Activated CD4-positive, alpha-beta T cell treated with anti-CD3 and anti-CD28 coated beads, Interleukin-2, amount 50 U/mL, for 24 hours (primary cell): Measurements from ENCODE around the gene KMT5B.
A peak's percentile ranks its signal among the peaks of the same experiment; 100 is the strongest.

Experiments used
- DNase-seq, 2 donors: peaks; one replicate each; pipeline ENCODE4 v3.0.0-alpha.2; 2020; ENCODE audit warnings: low read depth in 1 of 2, low spot score in 1 of 2

Gene KMT5B

DNA sequence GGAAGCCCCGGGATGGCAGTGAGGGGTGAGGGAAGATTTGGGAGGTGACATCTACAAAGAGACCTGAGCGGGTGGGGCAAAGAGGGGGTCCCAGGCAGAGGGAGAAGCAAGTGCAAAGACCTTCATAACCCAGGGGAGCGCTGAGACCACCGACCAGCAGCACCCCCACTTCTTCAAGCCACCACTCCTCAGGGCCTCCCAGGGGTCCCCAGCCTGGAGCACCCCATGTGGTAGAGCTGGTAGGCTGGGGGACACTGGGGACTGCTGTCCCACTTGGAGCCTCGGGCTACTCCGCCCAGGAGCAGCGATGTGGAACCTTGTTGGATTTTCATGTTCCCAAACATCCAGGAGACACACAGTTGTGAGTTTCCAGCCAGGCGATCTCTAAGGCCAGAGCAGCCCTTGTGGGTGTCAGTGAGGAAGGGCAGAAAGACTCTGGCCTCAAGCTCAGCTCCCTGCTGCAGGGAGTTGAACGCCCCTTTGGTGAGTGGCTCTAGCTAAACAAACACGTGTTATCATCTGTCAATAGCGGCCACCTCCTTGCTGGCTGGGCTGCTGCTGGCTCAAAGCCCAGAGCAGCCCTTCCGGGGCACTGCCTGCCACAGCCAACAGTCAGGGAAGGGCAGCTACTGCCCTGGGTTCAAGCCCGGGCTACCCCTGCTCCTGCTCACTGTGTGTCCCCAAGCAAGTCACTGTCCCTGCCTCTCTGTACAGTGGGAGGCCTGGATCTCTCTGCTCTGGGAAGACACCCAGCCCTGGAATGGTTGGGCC is 66.2 kb downstream of the KMT5B start:
- DNase-seq: no peak

DNA sequence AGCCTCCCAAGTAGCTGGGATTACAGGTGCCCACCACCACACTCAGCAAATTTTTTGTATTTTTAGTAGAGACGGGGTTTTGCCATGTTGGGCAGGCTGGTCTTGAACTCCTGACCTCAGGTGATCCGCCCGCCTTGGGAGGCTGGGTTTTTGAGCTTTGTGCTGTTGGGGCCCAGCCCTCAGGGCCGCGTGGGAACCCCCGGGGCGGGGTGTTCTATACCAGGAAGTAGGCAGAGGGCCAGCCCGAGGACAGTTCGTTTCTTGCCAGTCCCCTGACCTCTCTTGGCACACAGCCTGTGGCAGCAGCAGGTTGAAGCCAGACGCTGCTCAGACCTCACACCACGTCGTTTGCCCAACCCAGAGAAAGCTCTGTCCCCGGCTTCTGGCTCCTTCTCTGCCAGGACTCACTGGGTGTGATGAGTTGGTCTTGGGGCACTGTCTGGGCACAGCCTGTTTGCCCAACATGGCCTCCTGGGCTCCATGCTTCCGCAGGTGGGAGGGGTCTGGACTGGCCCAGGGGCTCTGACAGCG is 67.0 kb downstream of the KMT5B start:
- DNase-seq: no peak

DNA sequence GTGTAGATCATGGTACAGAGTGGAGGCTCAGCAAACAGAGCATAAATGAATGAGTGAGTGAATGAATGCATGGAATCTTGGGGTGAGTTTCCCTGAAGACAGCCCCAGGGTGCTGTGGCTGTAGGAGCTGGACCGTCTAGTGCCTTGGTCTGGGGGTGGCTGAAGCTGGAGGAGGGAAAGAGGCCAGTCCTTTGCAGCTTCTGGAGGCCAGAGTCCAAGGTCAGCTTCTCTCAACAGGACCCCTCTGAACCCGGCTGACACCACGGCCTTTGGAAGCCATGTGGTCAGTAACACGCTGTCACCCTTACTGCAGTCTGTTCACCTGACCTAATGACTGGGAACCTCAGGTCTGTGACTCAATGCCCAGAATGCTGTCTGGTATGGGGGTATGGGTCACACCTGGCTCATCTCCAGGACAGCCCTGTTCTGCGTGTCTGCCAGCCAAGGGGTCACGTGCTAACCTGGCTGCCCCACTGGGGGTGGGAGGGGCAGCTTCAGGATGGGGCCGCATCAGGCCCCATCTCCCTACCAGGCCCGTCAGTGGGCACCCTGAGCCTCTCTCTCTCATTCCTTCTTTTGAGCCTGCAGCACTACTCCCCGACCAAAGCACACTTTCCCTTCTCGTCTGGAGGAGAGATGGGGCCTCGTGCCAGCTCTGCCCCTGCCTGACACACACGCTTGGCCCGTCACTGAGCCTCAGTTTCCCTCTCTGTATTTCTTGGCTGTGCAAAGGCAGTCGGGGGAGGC is 67.8 kb downstream of the KMT5B start:
- DNase-seq: no peak

DNA sequence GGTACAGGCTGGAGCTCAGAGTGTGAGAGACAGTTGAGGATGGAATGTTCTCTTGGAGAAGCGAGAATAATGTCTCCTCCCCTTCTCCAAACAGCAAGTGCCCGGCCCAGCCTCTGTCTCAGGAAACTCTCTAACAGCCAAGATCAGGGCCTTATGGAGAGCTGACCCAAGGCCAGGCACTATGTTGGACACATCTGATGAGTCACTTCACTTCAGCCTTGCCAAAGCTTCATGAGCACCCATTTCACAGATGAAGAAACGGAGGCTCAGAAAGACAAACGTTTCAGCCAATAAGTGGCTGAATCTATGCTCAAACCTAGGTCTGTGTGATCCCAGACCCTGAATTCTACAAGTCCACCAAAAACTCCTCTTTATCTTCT is 69.8 kb downstream of the KMT5B start:
- DNase-seq: no peak

DNA sequence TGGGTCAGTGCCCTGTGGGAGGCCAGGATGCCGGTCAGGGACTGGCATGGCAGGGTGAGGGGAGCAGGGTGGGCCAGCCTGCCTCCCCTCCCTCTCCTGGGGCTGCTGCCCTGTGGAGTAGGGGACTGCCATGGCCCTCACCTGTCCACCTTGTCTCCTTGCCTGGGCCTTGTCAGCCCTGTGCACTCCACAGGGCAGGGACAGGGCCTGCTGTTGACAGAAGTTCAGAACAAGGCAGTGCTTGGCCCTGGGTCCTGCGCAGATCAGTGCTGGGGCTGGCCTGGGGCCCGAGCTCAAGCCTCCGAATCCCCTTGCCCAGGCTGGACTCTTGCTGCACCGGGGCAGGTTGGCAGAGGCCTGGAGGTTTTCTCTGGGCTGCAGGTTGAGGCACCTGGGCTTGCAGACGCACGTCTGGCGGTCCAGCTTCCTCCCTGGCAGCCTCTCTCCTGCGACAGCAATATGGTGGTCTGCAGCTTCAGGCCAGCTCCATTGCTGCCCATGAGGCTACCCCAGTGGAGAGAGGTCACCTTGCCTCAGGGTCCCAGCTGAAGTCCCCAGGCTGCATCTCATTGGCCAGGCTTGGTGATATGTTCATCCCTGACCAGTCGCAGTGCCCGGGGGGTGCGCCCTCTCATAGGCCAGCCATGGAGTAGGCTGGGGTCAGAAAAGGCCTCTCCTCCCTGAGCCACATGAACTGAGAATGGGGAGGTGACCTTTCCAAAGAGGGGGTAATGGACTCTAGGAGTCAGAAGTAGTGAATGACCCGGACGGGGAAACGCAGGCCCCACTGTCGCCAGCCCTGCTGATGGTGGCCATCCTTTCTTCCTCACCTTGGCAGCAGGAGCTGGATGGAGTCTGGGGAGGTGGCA is 70.4 kb downstream of the KMT5B start:
- no peak for DNase-seq

DNA sequence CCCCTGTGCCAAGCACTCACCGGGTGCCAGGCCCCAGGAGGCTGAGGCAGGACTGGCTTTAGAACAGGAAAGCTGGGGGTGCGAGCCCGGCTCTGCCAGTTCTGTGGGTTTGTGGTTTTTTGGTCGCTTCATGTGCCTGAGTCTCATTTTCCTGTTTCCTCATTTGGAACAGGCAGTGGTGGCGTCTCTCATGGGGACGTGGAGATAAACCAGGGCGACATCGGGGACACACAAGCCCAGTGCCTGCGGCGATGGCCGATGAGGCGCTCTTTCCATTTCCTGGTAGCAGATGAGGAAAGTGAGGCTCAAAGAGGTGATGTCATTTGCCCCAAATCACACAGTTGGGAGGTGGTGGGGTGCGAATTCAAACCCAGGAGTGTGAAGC is 71.1 kb downstream of the KMT5B start:
- peak in 1 of 2 donors; percentile 27 for DNase-seq

DNA sequence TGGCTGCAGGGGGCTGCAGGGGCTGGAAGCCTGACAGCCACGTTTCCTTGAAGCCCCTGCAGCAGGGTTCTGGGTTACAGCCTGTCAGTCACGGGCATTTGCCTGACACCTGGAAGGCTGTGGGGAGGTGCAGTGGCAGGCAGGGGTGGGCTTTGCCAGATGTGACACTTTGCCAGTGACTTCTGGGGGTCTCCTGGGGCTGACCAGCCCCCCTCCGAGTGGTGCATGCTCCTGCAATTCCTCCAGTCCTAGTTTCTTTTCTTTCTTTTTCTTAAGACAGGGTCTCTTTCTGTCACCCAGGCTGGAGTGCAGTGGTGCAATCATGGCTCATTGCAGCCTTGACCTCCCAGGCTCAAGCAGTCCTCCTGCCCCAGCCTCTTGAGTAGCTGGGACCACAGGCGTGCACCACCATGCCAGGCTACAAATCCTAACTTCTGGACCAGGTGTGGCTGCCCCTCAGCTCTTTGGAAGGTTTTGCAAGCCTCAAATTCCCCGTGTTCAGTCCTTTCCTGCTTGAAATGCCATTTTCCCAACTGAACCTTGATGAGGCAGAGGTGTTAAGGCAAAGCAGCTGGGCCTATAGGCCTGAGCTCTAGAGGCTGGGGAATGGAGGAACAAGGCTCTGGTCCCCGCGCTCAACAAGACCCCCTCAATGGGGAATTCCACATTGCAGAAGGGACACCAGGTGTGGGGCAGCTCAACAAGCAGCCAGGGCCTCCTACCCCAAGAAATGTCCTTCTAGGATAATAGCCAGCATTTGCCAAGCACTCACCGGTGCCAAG is 71.7 kb downstream of the KMT5B start:
- DNase-seq: no peak

DNA sequence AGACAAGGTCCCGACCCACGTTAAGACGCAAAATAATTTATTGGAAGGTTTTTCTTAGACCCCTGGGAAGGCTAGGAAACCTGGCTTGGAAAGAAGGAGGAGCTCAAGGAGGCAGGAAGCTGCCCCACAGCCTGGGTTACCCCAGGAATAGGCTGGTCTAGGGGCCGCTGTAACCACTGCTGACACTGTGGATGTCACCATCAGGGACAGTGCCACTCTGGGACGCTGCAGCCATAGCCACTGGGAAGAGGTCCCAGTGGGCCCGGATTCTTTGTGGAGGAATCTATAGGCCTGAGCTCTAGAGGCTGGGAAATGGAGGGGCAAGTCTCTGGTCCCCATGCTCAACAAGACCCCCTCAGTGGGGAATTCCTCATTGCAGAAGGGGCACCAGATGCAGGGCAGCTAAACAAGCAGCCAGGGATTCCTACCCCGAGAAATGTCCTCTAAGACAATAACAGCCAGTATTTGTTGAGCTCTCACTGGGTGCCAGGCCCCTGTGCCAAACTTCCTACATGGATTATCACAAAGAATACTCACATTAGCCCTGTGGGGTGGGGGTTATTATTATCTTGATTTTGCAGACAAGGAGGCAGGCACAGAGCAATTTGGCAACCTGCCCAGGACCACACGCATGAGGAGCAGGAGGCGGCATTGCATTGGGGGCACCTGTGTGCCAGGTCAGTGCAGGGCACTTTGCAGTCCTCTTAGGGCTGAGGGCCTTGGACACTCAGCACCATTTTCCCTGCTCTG is 72.4 kb downstream of the KMT5B start:
- no peak for DNase-seq

DNA sequence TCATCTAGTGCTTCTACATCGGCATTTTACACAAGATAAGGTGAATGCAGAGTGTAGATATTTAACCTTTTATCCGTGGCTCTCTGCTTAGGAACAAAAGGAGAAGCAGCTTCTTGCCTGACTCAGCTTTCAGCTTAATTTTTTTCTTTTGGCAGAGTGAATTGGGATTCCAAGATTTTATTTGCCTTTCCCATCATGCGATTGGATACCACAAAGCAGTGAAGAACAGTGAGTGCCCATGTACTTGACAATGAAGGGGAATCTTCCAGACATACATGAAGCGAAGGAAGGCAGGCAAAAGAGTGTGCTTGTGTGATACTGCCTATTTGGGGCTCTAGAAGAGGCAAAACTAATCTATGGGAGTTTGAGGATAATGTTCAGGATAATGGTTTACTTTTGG is 74.9 kb downstream of the KMT5B start:
- DNase-seq: no peak

DNA sequence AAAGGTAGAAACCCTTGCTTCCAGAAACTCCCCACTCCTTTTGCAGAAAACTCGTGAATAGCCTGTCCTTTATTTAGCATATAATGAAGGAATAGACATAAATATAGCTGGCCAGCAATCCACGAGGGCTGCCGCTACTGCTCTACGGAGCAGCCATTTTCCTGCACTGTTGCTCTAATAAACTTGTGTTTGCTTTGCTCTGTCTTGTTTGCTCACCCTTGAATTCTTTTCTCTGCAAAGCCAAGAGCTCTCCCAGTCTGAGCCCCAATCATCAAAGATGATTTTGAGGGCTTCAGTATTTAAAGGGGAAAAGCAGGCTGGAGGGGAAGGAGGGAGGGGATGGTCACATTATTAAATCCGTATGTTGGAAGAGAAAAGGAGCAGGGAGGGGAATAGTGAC is 75.3 kb downstream of the KMT5B start:
- no peak for DNase-seq

DNA sequence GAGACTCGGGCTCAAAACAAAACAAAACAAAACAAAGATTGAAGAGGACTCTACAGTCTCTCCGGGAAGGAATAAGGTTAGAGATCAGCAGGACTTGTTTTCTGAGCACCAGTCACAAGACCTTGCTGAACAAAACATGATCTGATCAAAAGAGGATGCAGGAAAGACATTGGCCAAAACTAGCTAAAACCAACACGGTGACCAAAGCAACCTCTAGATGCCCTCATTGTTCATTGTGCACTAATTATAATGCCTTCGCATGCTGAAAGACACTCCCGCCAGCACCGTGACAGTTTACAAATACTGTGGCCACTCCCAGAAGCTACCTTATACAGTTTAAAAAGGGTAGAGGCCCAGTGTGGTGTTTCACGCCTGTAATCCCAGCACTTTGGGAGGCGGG is 76.2 kb downstream of the KMT5B start:
- no peak for DNase-seq

DNA sequence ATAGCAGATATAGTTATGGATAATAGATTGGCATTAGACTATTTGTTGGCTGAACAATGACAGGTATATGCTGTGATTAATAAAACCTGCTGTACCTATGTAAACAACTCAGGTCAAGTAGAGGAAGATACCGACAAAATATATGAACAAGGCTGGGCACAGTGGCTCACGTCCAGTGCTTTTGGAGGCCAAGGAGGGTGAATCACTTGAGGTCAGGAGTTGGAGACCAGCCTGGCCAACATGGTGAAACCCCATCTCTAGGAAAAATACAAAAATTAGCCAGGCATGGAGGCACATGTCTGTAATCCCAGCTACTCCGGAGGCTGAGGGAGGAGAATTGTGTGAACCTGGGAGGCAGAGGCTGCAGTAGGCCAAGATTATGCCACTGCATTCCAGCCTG is 77.9 kb downstream of the KMT5B start:
- DNase-seq: no peak

DNA sequence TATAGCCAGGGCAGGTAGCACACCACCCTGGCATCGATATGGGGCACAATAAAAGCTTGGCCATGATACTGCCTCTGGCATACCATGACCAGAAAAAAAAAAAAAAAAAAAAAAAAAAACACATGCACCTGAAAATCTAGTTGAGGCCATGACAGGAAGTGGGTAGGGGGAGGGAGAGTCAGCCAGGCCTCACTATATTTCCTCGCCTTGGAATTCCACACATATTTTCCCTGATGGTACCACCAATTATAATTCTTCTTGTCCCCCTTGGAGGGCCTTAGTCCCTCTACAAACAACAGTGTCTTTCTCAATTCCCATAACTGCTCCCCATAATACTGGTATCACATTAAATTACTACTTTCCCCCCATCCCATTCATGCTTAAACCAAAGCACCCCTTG is 79.3 kb downstream of the KMT5B start:
- no peak for DNase-seq

DNA sequence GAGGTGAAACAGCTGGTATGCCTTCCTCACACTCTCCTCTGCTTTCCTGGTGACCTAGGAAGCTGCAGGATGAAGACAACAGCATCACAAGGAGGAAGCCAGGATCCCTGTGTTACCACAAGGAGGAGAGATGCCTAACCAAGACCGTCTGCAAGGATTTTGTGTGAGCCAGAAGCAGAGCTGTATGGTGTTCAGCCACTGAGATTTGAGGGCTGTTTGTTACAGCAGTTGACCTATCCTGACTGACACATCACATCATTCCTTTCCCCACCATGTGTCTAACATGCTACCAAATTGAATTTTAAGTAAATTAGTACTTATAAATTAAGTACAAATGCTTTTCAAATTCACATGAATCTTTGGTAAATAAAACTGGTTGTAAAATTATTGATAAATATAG is 83.0 kb downstream of the KMT5B start:
- no peak for DNase-seq

DNA sequence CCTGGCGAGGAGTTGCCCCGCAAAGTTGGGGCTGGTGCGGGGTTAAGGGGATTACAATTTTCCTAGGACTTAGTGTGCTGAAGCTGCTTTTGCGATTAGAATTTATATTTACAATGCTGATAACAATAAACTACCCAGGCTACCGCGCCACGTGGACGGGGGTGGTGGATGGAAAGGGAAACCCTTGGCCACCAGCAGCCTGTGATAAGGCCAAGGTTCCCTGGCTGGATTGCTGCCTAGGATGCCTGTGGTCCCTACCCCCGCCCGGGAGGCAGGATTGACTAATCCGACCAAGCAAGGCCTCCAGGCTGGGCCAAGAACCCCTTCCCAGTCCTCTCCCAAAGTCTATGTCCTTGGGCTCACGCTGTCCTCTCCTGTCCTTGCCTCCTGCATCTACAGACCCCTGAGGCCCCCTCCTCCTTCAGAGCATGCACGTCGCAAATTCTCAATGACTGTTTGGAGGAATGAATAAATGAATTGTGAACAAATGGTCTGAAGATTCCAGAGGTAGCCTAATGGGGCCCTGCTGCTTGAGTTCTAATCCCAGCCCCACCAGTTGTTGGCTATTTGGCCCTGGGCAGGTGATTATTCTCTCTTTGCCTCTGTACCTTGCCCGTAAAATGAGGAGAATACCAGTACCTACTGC is 84.3 kb downstream of the KMT5B start:
- DNase-seq: no peak

DNA sequence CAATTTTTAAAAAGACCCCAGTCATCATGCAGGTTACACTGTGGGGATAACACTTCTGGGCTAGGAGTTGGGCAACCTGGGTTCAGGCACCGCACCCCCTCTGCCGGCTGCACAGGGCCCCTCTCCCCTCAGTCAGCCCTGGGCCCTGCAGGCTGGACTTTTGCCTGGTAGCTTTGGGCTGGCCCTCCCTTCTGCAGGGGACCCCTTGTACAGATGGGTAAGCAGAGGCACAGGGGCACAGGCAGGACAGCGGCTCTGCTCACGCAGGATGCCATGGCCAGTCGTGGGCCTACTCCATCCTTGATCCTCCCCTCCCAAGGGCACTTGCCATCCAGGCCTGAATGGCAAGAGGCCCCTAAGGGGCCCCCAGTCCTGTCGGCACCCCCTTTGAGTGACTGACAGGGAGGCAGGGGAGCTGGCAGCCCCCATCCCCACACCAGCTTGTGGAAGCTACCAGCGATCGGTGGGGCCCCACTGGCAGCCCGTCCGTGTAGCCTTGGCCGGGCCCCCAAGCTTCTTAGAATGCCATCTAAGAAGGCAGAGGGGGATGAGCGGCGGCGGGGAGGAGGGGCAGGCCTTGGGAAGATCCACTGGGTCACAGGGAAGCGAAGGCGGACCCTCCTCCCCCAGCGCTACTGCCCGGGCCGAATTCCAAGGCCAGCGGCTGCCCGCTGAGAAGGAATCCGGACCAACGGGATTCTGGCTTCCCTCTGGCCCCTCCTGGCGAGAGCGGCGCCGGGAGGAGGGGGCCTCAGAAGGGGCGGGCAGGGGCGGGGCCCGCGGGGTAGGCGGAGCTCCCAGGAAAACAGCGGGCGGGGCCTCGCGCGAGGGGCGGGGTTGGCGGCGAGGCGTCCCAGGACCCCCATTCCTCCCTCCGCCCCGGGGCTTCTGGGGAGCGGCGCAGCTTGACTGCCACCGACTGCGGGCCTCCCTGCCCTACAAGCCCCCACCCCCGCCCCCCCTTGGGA is 85.1 kb downstream of the KMT5B start:
- no peak for DNase-seq

DNA sequence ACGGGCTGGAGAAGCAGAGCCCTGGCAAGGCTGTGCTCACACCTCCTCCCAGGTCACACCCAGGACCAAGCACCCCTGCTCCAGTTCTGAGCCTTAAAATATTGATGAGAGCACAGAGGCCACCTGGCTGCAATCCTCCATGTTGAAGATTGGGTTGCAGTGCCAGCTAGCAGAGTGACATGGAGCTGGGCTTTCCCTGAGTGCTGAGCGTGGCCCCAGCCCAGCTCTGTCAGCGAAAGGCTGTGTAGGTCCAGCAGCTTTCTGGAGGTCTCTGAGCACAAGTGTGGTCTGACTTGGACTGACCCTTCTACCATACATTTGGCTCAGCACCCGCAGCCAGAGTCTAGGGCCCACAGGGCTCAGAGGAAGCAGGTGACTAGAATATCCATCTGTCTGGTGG is 87.9 kb downstream of the KMT5B start:
- no peak for DNase-seq

DNA sequence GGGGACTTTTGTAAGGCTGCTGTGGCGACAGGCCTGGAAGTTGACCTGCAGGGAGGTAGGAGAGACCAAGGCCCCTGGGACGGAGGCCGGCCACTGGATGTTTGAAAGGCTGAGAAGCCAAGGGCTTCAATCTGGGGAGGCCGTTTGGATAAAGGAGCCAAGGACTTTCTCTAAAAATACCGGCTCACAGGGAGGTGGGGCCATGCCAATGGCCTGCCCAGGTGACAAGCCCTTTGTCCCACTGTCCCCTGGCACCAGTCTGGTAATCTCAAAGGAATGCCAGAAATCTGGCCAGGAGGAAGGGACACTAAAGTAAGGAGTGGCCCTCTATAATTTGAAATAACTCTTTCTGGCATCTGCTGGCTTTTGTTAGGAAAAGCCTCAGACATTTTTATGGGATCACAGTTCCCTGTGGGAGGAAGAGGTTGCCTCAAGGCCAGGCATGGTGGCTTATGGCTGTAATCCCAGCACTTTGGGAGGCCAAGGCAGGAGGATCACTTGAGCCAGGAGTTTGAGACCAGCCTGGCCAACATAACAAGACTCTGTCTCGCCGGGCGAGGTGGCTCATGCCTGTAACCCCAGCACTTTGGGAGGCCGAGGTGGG is 90.1 kb downstream of the KMT5B start:
- no peak for DNase-seq
